NB4 (cell line): ENCODE data around the gene HYCC2.

Experiments
- CTCF ChIP-seq: IDR thresholded peaks from one replicate; pipeline ENCODE4 v1.5.1; 2012; ENCODE audit warnings: low read depth, low read length
- MYC ChIP-seq: IDR thresholded peaks from 2 replicates; pipeline ENCODE4 v1.6.1; 2011; ENCODE audit warnings: low read depth, low read length
- POLR2A ChIP-seq: IDR thresholded peaks from 2 replicates; pipeline ENCODE4 v1.6.1; 2011; ENCODE audit warnings: mild to moderate bottlenecking; ENCODE audit not compliant: insufficient read length; ENCODE audit errors: extremely low read depth

- TF ChIP-seq POLR2A = peak; percentile 55
- TF ChIP-seq CTCF = peak; percentile 33
- TF ChIP-seq MYC = peak; percentile 63; the same call in 1 of the 2 replicates
These were observed 46.9 kb upstream of the HYCC2 start for GRCh38 chr2:201118121-201118960.
